ENCODE results near the gene SELE.

The SELE gene

GRCh38 chr1:169681140-169681539, 52.7 kb downstream of the SELE start:
- DNase-seq: no peak

GRCh38 chr1:169680377-169681019, 53.4 kb downstream of the SELE start:
- peak; percentile 65 to 67 for DNase-seq

- no peak for DNase-seq
These were observed 54.2 kb downstream of the SELE start for GRCh38 chr1:169679692-169680091.

GRCh38 chr1:169676001-169676400, 57.9 kb downstream of the SELE start:
- DNase-seq: no peak

Data from stimulated activated CD4-positive, alpha-beta T cell treated with anti-CD3 and anti-CD28 coated beads, Interleukin-2, amount 100 ng/mL, for 24 hours (primary cell).